NCI-H1417 treated with DMSO at 0.1 percent for 48 hours (cell line): ENCODE results near the gene DUS2.
A peak's percentile ranks its signal among the peaks of the same experiment; 100 is the strongest.
"Not testable (repeated sequence)": the region's sequence is repeated elsewhere in the genome, so short reads cannot be mapped to it uniquely, and the experiment has no call there.

ENCODE experiments used
- DNase-seq: peaks from one replicate; lab custom pipeline; 2025; lab: John Stamatoyannopoulos, UW

Gene DUS2

DNA sequence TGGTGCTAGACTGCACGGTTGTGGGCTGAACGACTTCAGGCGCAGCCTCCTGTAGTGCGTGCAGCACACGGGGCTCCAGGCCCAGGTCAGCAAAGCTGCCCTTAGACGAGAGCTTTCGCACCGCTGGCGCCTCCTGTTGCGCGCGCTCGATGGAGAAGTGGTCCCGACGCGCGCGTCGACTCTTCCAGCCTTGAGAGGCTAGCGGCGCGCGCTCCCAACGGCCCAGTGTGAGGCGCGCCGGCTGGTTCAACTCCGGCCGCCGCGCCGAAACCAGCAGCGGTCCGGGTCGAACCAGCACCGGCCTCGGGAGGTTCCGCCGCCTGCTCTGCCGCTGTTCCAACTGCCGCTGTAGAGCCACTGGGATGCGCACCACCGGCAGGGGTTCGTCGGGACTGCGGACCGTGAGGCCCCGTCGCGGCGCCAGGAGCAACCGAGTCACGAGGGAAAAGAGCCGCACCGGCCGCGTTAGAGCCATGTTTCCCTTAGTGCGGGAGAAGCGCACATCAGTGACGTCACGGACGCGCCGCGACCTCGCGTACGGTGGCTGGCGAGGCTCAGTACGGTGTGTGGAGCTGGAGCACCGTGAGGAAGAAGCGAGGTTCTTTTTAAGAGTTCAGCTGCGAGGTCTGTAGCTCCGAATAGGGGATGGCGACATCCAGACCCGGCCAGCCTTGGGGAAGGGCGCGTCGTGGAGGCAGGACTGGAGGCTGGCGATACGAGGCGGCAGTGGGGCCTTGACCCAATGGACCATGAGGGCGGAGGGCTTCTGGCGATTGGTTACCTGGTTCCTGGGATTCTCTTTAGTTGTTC, at the start of gene DUS2, which contains the start of gene DDX28:
TSS of gene DUS2 (plus strand) at position 557 of the 810 bp plus-strand sequence. CDS start 14,740 bp downstream, outside the sequence.
TSS of gene DDX28 (minus strand) at position 505 of the 810 bp plus-strand sequence. CDS start at position 475, 30 bp downstream.
- peak; percentile 36 for DNase-seq

- DNase-seq = no peak
These were observed 47.6 kb upstream of the DUS2 start for GRCh38 chr16:67975321-67976105.

- no peak for DNase-seq
These were observed 46.9 kb upstream of the DUS2 start for GRCh38 chr16:67976205-67976604.

DNA sequence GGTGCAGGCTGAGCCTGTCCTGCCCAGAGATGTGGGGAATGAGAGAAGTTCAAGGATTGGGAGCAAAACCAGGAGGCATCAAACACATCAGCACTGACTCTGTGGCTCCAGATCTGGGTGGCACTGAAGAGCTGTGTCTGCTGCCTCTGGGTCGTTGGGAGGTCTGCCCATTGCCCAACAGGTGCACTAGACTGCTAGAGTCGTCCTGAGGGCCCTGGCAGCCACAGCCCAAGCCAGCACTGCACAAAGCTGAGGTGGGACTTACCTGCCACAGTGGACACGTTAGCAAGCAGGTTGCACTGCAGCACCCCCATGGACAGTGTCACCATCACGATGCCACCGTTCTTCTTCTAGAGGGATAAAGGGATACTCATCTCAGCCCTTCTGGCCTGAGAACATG, 46.1 kb upstream of the DUS2 start:
- DNase-seq = no peak

GRCh38 chr16:67977469-67978227, 45.4 kb upstream of the DUS2 start:
- no peak for DNase-seq

DNA sequence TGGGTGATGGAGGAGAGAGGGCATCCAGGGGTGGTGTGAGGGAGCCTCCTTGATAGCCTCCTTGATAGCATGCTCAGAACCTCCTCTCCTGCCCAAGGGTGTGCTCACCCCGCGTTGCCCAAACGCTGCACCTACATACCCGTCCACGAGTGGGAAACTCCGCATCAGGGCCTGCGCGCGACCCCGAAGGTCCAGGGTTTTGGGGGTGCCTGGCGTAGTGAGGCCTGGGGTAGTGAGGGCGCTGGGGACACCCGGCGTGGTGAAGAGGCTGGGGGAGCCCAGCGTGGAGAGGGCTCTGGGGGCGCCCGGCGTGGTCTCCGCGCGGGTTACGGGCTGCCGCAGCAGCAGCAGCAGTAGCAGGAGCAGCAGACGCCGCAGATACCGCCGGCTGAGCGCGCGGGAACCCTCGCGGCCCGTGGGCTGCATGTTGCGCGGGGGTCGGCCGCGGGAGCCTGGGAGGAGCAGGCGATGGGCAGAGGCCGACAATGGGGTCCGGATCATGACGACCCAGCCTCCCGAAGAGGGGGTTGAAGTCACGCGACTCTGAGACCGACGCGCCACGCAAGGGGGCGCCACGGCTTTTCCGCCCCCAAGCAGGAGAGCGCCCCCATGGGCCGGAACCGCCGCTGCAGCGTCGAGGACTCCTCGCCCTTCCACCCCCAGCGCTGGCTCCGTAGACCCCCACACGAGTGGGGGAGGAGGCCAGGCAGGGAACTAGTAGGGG, 43.0 kb upstream of the DUS2 start, which contains the start of gene DPEP3:
TSS of gene DPEP3 (minus strand) at position 545 of the 724 bp plus-strand sequence. CDS start at position 426, 119 bp downstream.
- no peak for DNase-seq

GRCh38 chr16:67982011-67982696, 40.9 kb upstream of the DUS2 start:
- no peak for DNase-seq

GRCh38 chr16:67986949-67987348, 36.1 kb upstream of the DUS2 start:
- no peak for DNase-seq

DNA sequence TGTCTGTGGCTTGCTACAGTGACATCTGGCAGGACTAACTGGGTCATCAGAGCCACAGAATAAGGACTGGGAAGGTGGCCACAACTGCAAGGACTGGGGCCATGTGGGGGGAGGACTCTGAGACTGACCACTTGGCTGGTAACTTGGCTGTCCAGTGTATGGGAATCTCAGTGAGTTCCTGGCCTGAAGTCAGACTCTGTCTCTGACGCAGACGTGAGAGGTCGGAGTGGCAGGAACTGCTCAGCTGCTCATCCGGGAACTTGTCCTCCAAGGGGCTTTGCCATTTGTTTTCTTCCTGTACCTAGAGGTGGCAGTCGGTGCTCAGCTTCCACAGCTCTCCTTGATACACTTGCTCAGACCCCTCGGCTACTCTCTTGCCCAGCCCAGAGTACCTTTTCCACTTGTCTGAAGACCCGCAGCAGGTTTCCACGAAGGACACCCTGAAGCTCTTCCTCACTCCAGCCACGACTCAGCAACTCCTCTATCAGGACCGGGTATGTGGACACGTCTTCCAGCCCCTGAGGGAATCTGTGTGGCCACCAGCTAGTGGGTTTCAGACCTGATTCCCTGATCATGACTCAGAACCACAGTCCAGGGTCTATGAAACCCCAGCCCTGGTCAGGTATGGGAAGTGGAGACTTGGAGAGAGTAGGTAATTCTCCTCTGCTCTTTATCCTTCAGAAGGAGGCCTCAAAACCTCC, 35.5 kb upstream of the DUS2 start:
- no peak for DNase-seq

DNA sequence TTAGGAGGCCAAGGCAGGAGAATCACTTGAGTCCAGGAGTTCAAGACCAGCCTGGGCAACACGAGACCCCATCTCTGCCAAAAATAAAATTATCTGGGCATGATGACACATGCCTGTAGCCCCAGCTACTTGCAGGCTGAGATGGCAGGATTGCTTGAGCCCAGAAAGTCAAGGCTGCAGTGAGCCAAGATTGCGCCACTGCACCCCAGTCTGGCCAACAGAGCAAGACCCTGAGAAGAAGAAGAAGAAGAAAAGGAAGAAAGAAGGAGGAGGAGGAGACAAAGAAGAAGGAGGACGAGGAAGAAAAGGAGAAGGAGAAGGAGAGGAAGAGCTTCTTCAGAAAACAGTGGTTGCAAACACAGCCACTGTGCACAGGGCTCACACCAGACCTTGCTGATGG, 34.4 kb upstream of the DUS2 start:
- DNase-seq = no peak

GRCh38 chr16:67989322-67990017, 33.6 kb upstream of the DUS2 start:
- DNase-seq = no peak

DNA sequence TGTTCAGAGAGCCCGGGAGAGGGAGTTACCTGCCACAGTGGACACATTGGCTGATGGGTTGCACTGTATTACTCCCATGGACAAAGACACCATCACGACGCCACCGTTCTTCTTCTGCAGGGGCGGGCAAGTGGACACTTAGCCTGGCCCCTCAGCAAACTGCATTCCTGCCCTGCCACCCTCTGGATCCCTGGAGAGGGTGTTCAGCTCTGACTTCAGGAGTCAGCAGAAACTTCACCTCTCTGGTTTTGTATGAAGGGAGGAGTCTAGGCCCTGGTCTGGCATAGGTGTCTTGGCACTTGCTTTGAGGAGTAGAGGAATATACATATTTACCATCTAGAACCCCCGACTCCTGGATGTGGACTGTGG, 33.1 kb upstream of the DUS2 start:
- no peak for DNase-seq

GRCh38 chr16:67992661-67993206, 30.4 kb upstream of the DUS2 start:
- DNase-seq = no peak

DNA sequence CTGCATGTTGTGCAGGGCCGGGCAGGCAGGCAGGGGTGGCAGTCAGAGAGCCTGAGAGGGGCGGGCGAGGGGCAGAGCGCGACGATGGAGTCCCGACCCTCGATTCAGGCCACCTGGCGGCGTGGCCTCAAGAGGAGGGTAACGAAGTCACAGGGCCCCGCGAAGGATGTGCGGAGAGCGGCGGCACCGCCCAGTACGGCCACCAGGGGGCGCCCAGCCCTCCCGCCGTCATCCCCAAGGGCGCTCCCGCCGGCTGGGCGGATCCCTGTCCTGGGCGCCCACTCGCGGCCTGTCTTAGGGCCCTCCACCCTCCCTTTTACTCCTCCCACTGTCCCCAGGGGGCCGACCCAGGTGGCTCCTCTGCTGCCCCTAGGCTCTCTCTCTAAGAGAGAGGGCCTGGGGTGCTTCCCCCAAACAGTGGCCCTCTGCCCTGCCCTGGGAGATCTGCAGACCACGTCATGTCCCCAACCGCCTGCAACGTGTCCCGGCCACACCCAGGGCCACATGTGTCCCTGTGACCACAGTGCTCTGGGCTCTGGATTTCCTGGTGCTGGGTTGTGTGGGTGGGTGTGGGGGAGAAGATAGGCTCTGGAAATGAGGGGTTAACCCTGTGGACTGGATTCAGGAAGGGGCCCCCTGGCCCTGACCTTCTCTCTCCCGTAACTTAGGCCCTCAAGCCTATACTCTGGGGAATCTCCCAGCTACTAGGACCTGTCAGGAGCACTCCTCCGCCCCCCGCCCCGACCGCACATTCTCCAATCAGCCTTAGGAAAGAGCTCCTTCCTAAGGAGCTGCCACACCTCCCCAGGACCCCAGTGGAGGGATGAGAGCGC, 29.7 kb upstream of the DUS2 start:
- no peak for DNase-seq

DNA sequence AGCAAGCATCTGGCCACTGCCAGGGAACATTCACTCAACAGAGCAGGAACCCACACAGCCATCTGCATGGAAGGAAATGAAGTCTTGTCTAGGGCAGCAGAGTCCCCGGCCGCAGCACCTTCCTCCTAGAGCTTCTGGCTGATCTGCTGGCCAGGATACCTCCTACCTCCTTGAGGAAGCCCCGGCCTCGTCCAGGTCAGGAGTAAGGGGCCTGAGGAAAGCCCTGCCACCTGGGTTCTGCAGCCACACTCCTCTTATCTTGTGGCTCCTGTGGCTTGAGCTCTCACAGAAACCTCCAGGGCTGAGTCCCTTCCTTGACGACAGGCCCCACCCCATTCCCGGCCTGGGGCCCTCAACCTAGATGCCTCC, 29.1 kb upstream of the DUS2 start:
- not testable (repeated sequence) for DNase-seq

DNA sequence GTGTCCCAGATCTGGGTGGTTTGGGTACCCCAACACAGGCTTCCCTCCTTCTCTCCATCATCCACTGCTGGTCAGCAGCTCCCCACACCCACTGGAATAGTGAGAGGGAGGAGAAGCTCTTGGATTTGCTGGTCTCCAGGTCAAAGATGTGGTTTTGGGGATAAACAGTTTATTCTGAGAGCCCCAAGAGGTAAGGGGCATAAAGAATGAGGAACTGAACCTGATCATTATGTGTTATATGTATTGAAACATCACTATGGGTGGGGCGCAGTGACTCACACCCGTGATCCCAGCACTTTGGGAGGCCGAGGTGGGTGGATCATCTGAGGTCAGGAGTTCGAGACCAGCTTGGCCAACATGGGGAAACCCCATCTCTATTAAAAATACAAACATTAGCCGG, 27.7 kb upstream of the DUS2 start:
- DNase-seq = no peak

- DNase-seq = no peak
These were observed 26.4 kb upstream of the DUS2 start for GRCh38 chr16:67996666-67997065.

DNA sequence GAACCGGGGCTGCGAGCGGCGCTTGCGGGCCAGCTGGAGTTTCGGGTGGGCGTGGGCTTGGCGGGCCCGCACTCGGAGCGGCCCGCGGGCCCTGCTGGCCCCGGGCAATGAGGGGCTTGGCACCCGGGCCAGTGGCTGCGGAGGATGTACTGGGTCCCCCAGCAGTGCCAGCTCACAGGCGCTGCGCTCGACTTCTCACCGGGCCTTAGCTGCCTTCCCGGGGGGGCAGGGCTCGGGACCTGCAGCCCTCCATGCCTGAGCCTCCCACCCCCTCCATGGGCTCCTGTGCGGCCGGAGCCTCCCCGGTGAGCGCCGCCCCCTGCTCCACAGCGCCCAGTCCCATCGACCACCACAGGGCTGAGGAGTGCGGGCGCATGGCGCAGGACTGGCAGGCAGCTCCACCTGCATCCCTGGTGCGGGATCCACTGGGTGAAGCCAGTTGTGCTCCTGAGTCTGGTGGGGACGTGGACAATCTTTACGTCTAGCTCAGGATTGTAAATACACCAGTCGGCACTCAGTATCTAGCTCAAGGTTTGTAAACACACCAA, 24.8 kb upstream of the DUS2 start:
- not testable (repeated sequence) for DNase-seq
